ENCODE data around the gene DCLK1. TPM values are rescaled to one million over a fixed set of nuclear protein-coding genes. Genes with fewer than 3 reads are reported as not detected.

DCLK1 gene
- total and polyA plus RNA-seq, 10 of the 15 experiments (the other 5 are each of a cell fraction or from before 2014, with no cell fraction given), result not detected

DNA sequence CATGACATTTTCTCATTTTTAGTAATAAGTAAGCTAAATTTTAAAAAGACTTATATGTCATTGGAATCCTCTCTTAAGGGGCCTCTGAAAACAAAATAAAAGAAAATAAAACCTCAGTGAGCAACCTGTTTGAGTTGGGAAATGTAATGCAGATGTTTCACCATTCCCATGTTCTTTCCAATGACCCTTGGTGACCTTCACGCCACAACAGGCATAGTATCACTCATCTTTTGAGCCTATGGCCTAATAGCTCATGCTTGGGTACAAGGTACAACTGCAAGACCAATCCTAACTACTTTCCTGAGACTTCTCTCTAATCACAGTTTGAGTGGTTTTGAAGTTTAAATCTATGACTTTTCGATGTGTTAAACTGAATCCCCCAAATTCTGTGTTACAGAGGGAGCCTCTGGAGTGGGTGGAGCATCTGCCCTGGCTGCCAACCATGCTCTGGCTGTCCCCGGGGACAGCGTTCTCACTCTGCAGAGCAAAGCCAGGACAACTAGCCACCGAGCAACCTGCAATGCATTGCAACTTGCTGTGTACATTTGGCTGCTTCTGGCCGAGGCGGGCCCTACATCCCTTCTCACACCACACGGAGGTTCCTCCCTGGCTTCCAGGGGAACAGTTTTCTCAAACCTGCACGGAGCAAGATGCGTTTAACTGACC, 346.8 kb downstream of the DCLK1 start:
- POLR2A ChIA-PET, result no interaction called here
- intact Hi-C loops (cut with micrococcal nuclease; ENCODE audit: unreplicated experiment) (no loop called here), in situ Hi-C loops (cut with MboI) (loop anchor here (10.0 kb wide), 1 partner anchor 160 kb away; no protein-coding TSS in a partner anchor)
- Histone ChIP-seq H2AFZ (ENCODE audit: control insufficient read depth, low read depth, low read length) (no peak overlapping the region), H3K36me3 (ENCODE audit: control insufficient read depth in 2 of 2, insufficient read depth in 2 of 2, low read length in 1 of 2) (no peaks in the 10 kb centered on the region), H3K79me2 (ENCODE audit: control insufficient read depth, insufficient read depth, low read length) (no peaks in the 10 kb centered on the region), H3K4me2 (ENCODE audit: control insufficient read depth, insufficient read depth) (no peak overlapping the region), H4K20me1 (ENCODE audit: control insufficient read depth, insufficient read depth) (no peaks in the 10 kb centered on the region), H3K9ac (ENCODE audit: control insufficient read depth, insufficient read depth, low read length) (no peak overlapping the region), H3K9me3 (replicated peaks; ENCODE audit: control insufficient read depth, insufficient read depth, low read length) (no peaks in the 10 kb centered on the region), H3K4me3 (no peak overlapping the region), H3K27me3 (replicated peaks in 1 of 2; ENCODE audit: control insufficient read depth in 2 of 2, insufficient read depth in 2 of 2, low read length in 1 of 2) (no peaks in the 10 kb centered on the region), H3K4me1 (ENCODE audit: control insufficient read depth, insufficient read depth, low read length) (no peaks in the 10 kb centered on the region), H3K27ac (ENCODE audit: control insufficient read depth, insufficient read depth) (no peak overlapping the region)
- no TSS peak for BruUV-seq (replicated peaks)
- CTCF ChIA-PET, result no interaction called here
- FAIRE-seq (no peak), DNase-seq (ENCODE audit: low read depth, low spot score) (no peak), ATAC-seq (no peak)
- SMC1A ChIA-PET (ENCODE audit: uncharacterized antibody, unreplicated experiment), result no interaction called here
- RAD21 ChIA-PET (ENCODE audit: unreplicated experiment), result no interaction called here
- 27% methylated on average over 10 of the region's 10 CpGs for WGBS (ENCODE audit: insufficient coverage, insufficient replicate concordance, low lambda C conversion rate, missing lambda C conversion rate)
- no peak for TF ChIP-seq CEBPB (IDR thresholded peaks at IDR 0.05; ENCODE audit: borderline replicate concordance in 1 of 2, low read depth in 2 of 2, low read length in 2 of 2)
- TF ChIP-seq, protein P1, sequence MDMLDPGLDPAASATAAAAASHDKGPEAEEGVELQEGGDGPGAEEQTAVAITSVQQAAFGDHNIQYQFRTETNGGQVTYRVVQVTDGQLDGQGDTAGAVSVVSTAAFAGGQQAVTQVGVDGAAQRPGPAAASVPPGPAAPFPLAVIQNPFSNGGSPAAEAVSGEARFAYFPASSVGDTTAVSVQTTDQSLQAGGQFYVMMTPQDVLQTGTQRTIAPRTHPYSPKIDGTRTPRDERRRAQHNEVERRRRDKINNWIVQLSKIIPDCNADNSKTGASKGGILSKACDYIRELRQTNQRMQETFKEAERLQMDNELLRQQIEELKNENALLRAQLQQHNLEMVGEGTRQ (IDR thresholded peaks at IDR 0.05; ENCODE audit: borderline replicate concordance, low read depth, low read length), result no peak
- TF ChIP-seq, protein P2, sequence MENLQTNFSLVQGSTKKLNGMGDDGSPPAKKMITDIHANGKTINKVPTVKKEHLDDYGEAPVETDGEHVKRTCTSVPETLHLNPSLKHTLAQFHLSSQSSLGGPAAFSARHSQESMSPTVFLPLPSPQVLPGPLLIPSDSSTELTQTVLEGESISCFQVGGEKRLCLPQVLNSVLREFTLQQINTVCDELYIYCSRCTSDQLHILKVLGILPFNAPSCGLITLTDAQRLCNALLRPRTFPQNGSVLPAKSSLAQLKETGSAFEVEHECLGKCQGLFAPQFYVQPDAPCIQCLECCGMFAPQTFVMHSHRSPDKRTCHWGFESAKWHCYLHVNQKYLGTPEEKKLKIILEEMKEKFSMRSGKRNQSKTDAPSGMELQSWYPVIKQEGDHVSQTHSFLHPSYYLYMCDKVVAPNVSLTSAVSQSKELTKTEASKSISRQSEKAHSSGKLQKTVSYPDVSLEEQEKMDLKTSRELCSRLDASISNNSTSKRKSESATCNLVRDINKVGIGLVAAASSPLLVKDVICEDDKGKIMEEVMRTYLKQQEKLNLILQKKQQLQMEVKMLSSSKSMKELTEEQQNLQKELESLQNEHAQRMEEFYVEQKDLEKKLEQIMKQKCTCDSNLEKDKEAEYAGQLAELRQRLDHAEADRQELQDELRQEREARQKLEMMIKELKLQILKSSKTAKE (IDR thresholded peaks at IDR 0.05; ENCODE audit: low read depth, poor library complexity, severe bottlenecking), result no peak
- TF ChIP-seq TAF1 (IDR thresholded peaks at IDR 0.05; ENCODE audit: borderline replicate concordance, low read depth, low read length), result no peak
- no peak for TF ChIP-seq TCF3 (IDR thresholded peaks at IDR 0.05; ENCODE audit: borderline replicate concordance, insufficient read depth, low read depth, low read length)
- no peak for TF ChIP-seq NR2C1 (IDR thresholded peaks at IDR 0.05)
- TF ChIP-seq, protein P3, sequence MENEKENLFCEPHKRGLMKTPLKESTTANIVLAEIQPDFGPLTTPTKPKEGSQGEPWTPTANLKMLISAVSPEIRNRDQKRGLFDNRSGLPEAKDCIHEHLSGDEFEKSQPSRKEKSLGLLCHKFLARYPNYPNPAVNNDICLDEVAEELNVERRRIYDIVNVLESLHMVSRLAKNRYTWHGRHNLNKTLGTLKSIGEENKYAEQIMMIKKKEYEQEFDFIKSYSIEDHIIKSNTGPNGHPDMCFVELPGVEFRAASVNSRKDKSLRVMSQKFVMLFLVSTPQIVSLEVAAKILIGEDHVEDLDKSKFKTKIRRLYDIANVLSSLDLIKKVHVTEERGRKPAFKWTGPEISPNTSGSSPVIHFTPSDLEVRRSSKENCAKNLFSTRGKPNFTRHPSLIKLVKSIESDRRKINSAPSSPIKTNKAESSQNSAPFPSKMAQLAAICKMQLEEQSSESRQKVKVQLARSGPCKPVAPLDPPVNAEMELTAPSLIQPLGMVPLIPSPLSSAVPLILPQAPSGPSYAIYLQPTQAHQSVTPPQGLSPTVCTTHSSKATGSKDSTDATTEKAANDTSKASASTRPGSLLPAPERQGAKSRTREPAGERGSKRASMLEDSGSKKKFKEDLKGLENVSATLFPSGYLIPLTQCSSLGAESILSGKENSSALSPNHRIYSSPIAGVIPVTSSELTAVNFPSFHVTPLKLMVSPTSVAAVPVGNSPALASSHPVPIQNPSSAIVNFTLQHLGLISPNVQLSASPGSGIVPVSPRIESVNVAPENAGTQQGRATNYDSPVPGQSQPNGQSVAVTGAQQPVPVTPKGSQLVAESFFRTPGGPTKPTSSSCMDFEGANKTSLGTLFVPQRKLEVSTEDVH (IDR thresholded peaks at IDR 0.05; ENCODE audit: low read depth, partially characterized antibody), result no peak
- no peak for TF ChIP-seq HDAC6 (IDR thresholded peaks at IDR 0.05; ENCODE audit: unreplicated experiment)
- TF ChIP-seq RCOR1 (conservative IDR thresholded peaks at IDR 0.05; ENCODE audit: low read depth, low read length), result no peak
- no peak for TF ChIP-seq RUNX3 (IDR thresholded peaks at IDR 0.05; ENCODE audit: low read length)
- no peak for TF ChIP-seq ESRRA (IDR thresholded peaks at IDR 0.05; ENCODE audit: low read length)
- TF ChIP-seq RAD21 (IDR thresholded peaks at IDR 0.05; ENCODE audit: insufficient read depth, low read depth, low read length), result no peak
- TF ChIP-seq, protein P4, sequence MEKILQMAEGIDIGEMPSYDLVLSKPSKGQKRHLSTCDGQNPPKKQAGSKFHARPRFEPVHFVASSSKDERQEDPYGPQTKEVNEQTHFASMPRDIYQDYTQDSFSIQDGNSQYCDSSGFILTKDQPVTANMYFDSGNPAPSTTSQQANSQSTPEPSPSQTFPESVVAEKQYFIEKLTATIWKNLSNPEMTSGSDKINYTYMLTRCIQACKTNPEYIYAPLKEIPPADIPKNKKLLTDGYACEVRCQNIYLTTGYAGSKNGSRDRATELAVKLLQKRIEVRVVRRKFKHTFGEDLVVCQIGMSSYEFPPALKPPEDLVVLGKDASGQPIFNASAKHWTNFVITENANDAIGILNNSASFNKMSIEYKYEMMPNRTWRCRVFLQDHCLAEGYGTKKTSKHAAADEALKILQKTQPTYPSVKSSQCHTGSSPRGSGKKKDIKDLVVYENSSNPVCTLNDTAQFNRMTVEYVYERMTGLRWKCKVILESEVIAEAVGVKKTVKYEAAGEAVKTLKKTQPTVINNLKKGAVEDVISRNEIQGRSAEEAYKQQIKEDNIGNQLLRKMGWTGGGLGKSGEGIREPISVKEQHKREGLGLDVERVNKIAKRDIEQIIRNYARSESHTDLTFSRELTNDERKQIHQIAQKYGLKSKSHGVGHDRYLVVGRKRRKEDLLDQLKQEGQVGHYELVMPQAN (conservative IDR thresholded peaks at IDR 0.05), result no peak
- TF ChIP-seq, protein P5, sequence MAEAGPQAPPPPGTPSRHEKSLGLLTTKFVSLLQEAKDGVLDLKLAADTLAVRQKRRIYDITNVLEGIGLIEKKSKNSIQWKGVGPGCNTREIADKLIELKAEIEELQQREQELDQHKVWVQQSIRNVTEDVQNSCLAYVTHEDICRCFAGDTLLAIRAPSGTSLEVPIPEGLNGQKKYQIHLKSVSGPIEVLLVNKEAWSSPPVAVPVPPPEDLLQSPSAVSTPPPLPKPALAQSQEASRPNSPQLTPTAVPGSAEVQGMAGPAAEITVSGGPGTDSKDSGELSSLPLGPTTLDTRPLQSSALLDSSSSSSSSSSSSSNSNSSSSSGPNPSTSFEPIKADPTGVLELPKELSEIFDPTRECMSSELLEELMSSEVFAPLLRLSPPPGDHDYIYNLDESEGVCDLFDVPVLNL (IDR thresholded peaks at IDR 0.05; ENCODE audit: low read depth, low read length), result no peak
